ENCODE measurements around the gene KDR. TPM values are rescaled to one million over a fixed set of nuclear protein-coding genes. Genes with fewer than 3 reads are reported as not detected.

Gene KDR
- total RNA-seq, 2 donors from 2014 or later: not detected

- H3K27me3 Mint-ChIP-seq: peaks cover 13 to 14% of the 10 kb centered on the region in 2 donors
- no peaks in the 10 kb centered on the region for H3K36me3 Mint-ChIP-seq
- no peak overlapping the region for H3K4me3 Mint-ChIP-seq
- DNase-seq (ENCODE audit: low spot score) (no peak), ATAC-seq (no peak)
- H3K9me3 Mint-ChIP-seq: peaks cover 3% of the 10 kb centered on the region
- H3K4me1 Mint-ChIP-seq (ENCODE audit: low read depth in 2 of 2): no peaks in the 10 kb centered on the region
- no peak overlapping the region for H3K27ac Mint-ChIP-seq
Observed at GRCh38 chr4:55138367-55138766, 13.0 kb upstream of the KDR start.

- H3K4me3 Mint-ChIP-seq: no peak overlapping the region
- no peaks in the 10 kb centered on the region for H3K36me3 Mint-ChIP-seq
- no peak for DNase-seq (ENCODE audit: low spot score)
Observed at GRCh38 chr4:55136634-55137033, 11.2 kb upstream of the KDR start.

GRCh38 chr4:55133951-55134350 is 8.6 kb upstream of the KDR start:
- no peak for ATAC-seq
- peaks cover 12 to 14% of the 10 kb centered on the region in 2 donors for H3K27me3 Mint-ChIP-seq
- no peak for DNase-seq (ENCODE audit: low spot score)
- H3K36me3 Mint-ChIP-seq: no peaks in the 10 kb centered on the region
- no peak overlapping the region for H3K4me3 Mint-ChIP-seq
- H3K9me3 Mint-ChIP-seq: no peaks in the 10 kb centered on the region
- no peaks in the 10 kb centered on the region for H3K4me1 Mint-ChIP-seq (ENCODE audit: low read depth in 2 of 2)
- no peak overlapping the region for H3K27ac Mint-ChIP-seq

More at GRCh38 chr4:55136634-55137033, 11.2 kb upstream of the KDR start:
- Mint-ChIP-seq H3K4me1 (ENCODE audit: low read depth in 2 of 2) (no peaks in the 10 kb centered on the region), H3K27me3 (peaks cover 14 to 15% of the 10 kb centered on the region in 2 donors), H3K9me3 (peaks cover 3% of the 10 kb centered on the region), H3K27ac (no peak overlapping the region)
- ATAC-seq: no peak

- Mint-ChIP-seq H3K4me1 (ENCODE audit: low read depth in 2 of 2) (no peaks in the 10 kb centered on the region), H3K27ac (no peak overlapping the region), H3K36me3 (no peaks in the 10 kb centered on the region), H3K4me3 (no peak overlapping the region), H3K9me3 (peaks cover 3% of the 10 kb centered on the region), H3K27me3 (peaks cover 12 to 23% of the 10 kb centered on the region in 2 donors)
- DNase-seq (ENCODE audit: low spot score) (no peak), ATAC-seq (no peak)
Observed at GRCh38 chr4:55132775-55133174, 7.4 kb upstream of the KDR start.

- no peak overlapping the region for H3K4me3 Mint-ChIP-seq
- no peaks in the 10 kb centered on the region for H3K36me3 Mint-ChIP-seq
- peaks cover 3% of the 10 kb centered on the region for H3K9me3 Mint-ChIP-seq
- H3K4me1 Mint-ChIP-seq (ENCODE audit: low read depth in 2 of 2): no peaks in the 10 kb centered on the region
- ATAC-seq (no peak), DNase-seq (ENCODE audit: low spot score) (no peak)
- H3K27me3 Mint-ChIP-seq: peaks cover 23 to 37% of the 10 kb centered on the region in 2 donors
- no peak overlapping the region for H3K27ac Mint-ChIP-seq
Observed at GRCh38 chr4:55127521-55127920, 2.1 kb upstream of the KDR start.

- Mint-ChIP-seq H3K4me3 (no peak overlapping the region), H3K4me1 (ENCODE audit: low read depth in 2 of 2) (no peaks in the 10 kb centered on the region), H3K27ac (no peak overlapping the region), H3K9me3 (peaks cover 3% of the 10 kb centered on the region), H3K27me3 (peaks cover 26 to 37% of the 10 kb centered on the region in 2 donors), H3K36me3 (no peaks in the 10 kb centered on the region)
- no peak for ATAC-seq
- no peak for DNase-seq (ENCODE audit: low spot score)
Observed at GRCh38 chr4:55127053-55127452, 1.7 kb upstream of the KDR start.

- Mint-ChIP-seq H3K4me1 (ENCODE audit: low read depth in 2 of 2) (no peaks in the 10 kb centered on the region), H3K9me3 (peaks cover 3% of the 10 kb centered on the region), H3K4me3 (no peak overlapping the region), H3K36me3 (no peaks in the 10 kb centered on the region), H3K27ac (no peak overlapping the region), H3K27me3 (peaks cover 26 to 37% of the 10 kb centered on the region in 2 donors)
- no peak for ATAC-seq
- DNase-seq (ENCODE audit: low spot score): no peak
Observed at GRCh38 chr4:55125763-55126541, 557 bp upstream of the KDR start.

GRCh38 chr4:55124322-55125076 is 896 bp downstream of the KDR start:
- H3K4me3 Mint-ChIP-seq: no peak overlapping the region
- H3K4me1 Mint-ChIP-seq (ENCODE audit: low read depth in 2 of 2): no peaks in the 10 kb centered on the region
- ATAC-seq (no peak), DNase-seq (ENCODE audit: low spot score) (no peak)
- H3K27ac Mint-ChIP-seq: no peak overlapping the region
- H3K36me3 Mint-ChIP-seq: no peaks in the 10 kb centered on the region
- peaks cover 3% of the 10 kb centered on the region for H3K9me3 Mint-ChIP-seq
- peaks cover 29 to 37% of the 10 kb centered on the region in 2 donors for H3K27me3 Mint-ChIP-seq

- H3K4me3 Mint-ChIP-seq: no peak overlapping the region
- H3K9me3 Mint-ChIP-seq: peaks cover 3% of the 10 kb centered on the region
- peaks cover 30 to 37% of the 10 kb centered on the region in 2 donors for H3K27me3 Mint-ChIP-seq
- no peaks in the 10 kb centered on the region for H3K36me3 Mint-ChIP-seq
- ATAC-seq (no peak), DNase-seq (ENCODE audit: low spot score) (no peak)
- no peaks in the 10 kb centered on the region for H3K4me1 Mint-ChIP-seq (ENCODE audit: low read depth in 2 of 2)
- H3K27ac Mint-ChIP-seq: no peak overlapping the region
Observed at GRCh38 chr4:55123791-55124190, 1.6 kb downstream of the KDR start.

GRCh38 chr4:55122235-55122634 is 3.2 kb downstream of the KDR start:
- H3K27me3 Mint-ChIP-seq: peaks cover 22 to 25% of the 10 kb centered on the region in 2 donors
- no peaks in the 10 kb centered on the region for H3K9me3 Mint-ChIP-seq
- ATAC-seq (no peak), DNase-seq (ENCODE audit: low spot score) (no peak)
- no peaks in the 10 kb centered on the region for H3K4me1 Mint-ChIP-seq (ENCODE audit: low read depth in 2 of 2)
- H3K36me3 Mint-ChIP-seq: no peaks in the 10 kb centered on the region
- H3K4me3 Mint-ChIP-seq: no peak overlapping the region
- H3K27ac Mint-ChIP-seq: no peak overlapping the region

- Mint-ChIP-seq H3K27me3 (peaks cover 12 to 20% of the 10 kb centered on the region in 2 donors), H3K4me1 (ENCODE audit: low read depth in 2 of 2) (no peaks in the 10 kb centered on the region), H3K36me3 (no peaks in the 10 kb centered on the region), H3K9me3 (no peaks in the 10 kb centered on the region), H3K27ac (no peak overlapping the region), H3K4me3 (no peak overlapping the region)
- no peak for ATAC-seq
- no peak for DNase-seq (ENCODE audit: low spot score)
Observed at GRCh38 chr4:55121246-55121645, 4.1 kb downstream of the KDR start.

- Mint-ChIP-seq H3K27me3 (peaks cover 0 to 10% of the 10 kb centered on the region in 2 donors), H3K36me3 (no peaks in the 10 kb centered on the region), H3K27ac (no peak overlapping the region), H3K4me3 (no peak overlapping the region), H3K4me1 (ENCODE audit: low read depth in 2 of 2) (no peaks in the 10 kb centered on the region), H3K9me3 (no peaks in the 10 kb centered on the region)
- no peak for ATAC-seq
- no peak for DNase-seq (ENCODE audit: low spot score)
Observed at GRCh38 chr4:55118397-55118796, 7.0 kb downstream of the KDR start.

GRCh38 chr4:55117511-55117910 is 7.9 kb downstream of the KDR start:
- H3K27ac Mint-ChIP-seq: no peak overlapping the region
- peaks cover 0 to 10% of the 10 kb centered on the region in 2 donors for H3K27me3 Mint-ChIP-seq
- no peak overlapping the region for H3K4me3 Mint-ChIP-seq
- ATAC-seq (no peak), DNase-seq (ENCODE audit: low spot score) (no peak)
- no peaks in the 10 kb centered on the region for H3K4me1 Mint-ChIP-seq (ENCODE audit: low read depth in 2 of 2)
- H3K9me3 Mint-ChIP-seq: no peaks in the 10 kb centered on the region
- H3K36me3 Mint-ChIP-seq: no peaks in the 10 kb centered on the region

GRCh38 chr4:55116450-55116849 is 8.9 kb downstream of the KDR start:
- ATAC-seq (no peak), DNase-seq (ENCODE audit: low spot score) (no peak)
- Mint-ChIP-seq H3K4me3 (no peak overlapping the region), H3K27ac (no peak overlapping the region), H3K4me1 (ENCODE audit: low read depth in 2 of 2) (no peaks in the 10 kb centered on the region), H3K36me3 (no peaks in the 10 kb centered on the region), H3K9me3 (no peaks in the 10 kb centered on the region), H3K27me3 (peaks cover 0 to 6% of the 10 kb centered on the region in 2 donors)

Measured in natural killer cell treated with Interleukin-12 subunit alpha and Interleukin-12 subunit beta and Interleukin-15 and Interleukin-18, amount 100 ng/mL, for 72 hours (primary cell).